Stimulated activated memory B cell treated with anti-CD40 and anti-IgM and Interleukin-4, amounts not matched to agents 10 μg/mL and 1 μg/mL and 100 μg/mL, for 72 hours (primary cell): ENCODE measurements around the gene SREBF1.
A peak's percentile ranks its signal among the peaks of the same experiment; 100 is the strongest.

Experiments
- ATAC-seq: fragments of 150-1000 bp; cut with Tn5 transposase; 2 replicates; pipeline ENCODE4 v1.10.0; 2021
- H3K27ac Mint-ChIP-seq: one replicate; pipeline ENCODE4 v1.8.0; 2022; ENCODE audit warnings: mild to moderate bottlenecking, mixed read lengths
- H3K27me3 Mint-ChIP-seq: one replicate; pipeline ENCODE4 v1.8.0; 2022; ENCODE audit warnings: mixed read lengths
- H3K36me3 Mint-ChIP-seq: one replicate; pipeline ENCODE4 v1.8.0; 2022; ENCODE audit warnings: mixed read lengths
- H3K4me1 Mint-ChIP-seq: one replicate; pipeline ENCODE4 v1.8.0; 2022; ENCODE audit warnings: mixed read lengths
- H3K4me3 Mint-ChIP-seq: one replicate; pipeline ENCODE4 v1.8.0; 2022; ENCODE audit warnings: mild to moderate bottlenecking, moderate library complexity, mixed read lengths
- H3K9me3 Mint-ChIP-seq: one replicate; pipeline ENCODE4 v1.8.0; 2022; ENCODE audit warnings: mixed read lengths

SREBF1 gene

GRCh38 chr17:17868641-17869522, 32.1 kb upstream of the SREBF1 start:
- ATAC-seq: no peak
- no peaks in the 10 kb centered on the region for H3K4me1 Mint-ChIP-seq
- H3K9me3 Mint-ChIP-seq: no peaks in the 10 kb centered on the region
- H3K27ac Mint-ChIP-seq: no peak overlapping the region
- no peaks in the 10 kb centered on the region for H3K27me3 Mint-ChIP-seq
- H3K4me3 Mint-ChIP-seq: no peak overlapping the region
- H3K36me3 Mint-ChIP-seq: peaks cover 10% of the 10 kb centered on the region

- Mint-ChIP-seq H3K4me3 (no peak overlapping the region), H3K36me3 (peaks cover 10% of the 10 kb centered on the region), H3K27ac (no peak overlapping the region), H3K9me3 (no peaks in the 10 kb centered on the region), H3K27me3 (no peaks in the 10 kb centered on the region), H3K4me1 (peaks cover 7% of the 10 kb centered on the region)
- ATAC-seq: no peak
Observed at GRCh38 chr17:17866897-17867296, 30.1 kb upstream of the SREBF1 start.

- Mint-ChIP-seq H3K9me3 (no peaks in the 10 kb centered on the region), H3K4me3 (no peak overlapping the region), H3K27me3 (no peaks in the 10 kb centered on the region), H3K27ac (no peak overlapping the region), H3K4me1 (peaks cover 7% of the 10 kb centered on the region), H3K36me3 (peaks cover 10% of the 10 kb centered on the region)
- ATAC-seq: no peak
Observed at GRCh38 chr17:17866425-17866824, 29.6 kb upstream of the SREBF1 start.

GRCh38 chr17:17865035-17865434, 28.2 kb upstream of the SREBF1 start:
- ATAC-seq: no peak
- peaks cover 10% of the 10 kb centered on the region for H3K36me3 Mint-ChIP-seq
- peaks cover 7% of the 10 kb centered on the region for H3K4me1 Mint-ChIP-seq
- no peak overlapping the region for H3K4me3 Mint-ChIP-seq
- no peaks in the 10 kb centered on the region for H3K9me3 Mint-ChIP-seq
- no peak overlapping the region for H3K27ac Mint-ChIP-seq
- no peaks in the 10 kb centered on the region for H3K27me3 Mint-ChIP-seq

- no peak for ATAC-seq
- H3K9me3 Mint-ChIP-seq: no peaks in the 10 kb centered on the region
- H3K4me1 Mint-ChIP-seq: peaks cover 7% of the 10 kb centered on the region
- no peak overlapping the region for H3K27ac Mint-ChIP-seq
- no peaks in the 10 kb centered on the region for H3K36me3 Mint-ChIP-seq
- no peak overlapping the region for H3K4me3 Mint-ChIP-seq
- H3K27me3 Mint-ChIP-seq: no peaks in the 10 kb centered on the region
Observed at GRCh38 chr17:17860766-17861107, 24.0 kb upstream of the SREBF1 start.

- H3K4me1 Mint-ChIP-seq: peaks cover 7% of the 10 kb centered on the region
- H3K27me3 Mint-ChIP-seq: no peaks in the 10 kb centered on the region
- no peak overlapping the region for H3K27ac Mint-ChIP-seq
- no peaks in the 10 kb centered on the region for H3K36me3 Mint-ChIP-seq
- H3K9me3 Mint-ChIP-seq: no peaks in the 10 kb centered on the region
- ATAC-seq: peak; percentile 88
- H3K4me3 Mint-ChIP-seq: no peak overlapping the region
Observed at GRCh38 chr17:17859909-17860765, 23.4 kb upstream of the SREBF1 start.

- Mint-ChIP-seq H3K27me3 (no peaks in the 10 kb centered on the region), H3K9me3 (no peaks in the 10 kb centered on the region), H3K4me1 (no peaks in the 10 kb centered on the region), H3K27ac (no peak overlapping the region), H3K4me3 (no peak overlapping the region), H3K36me3 (no peaks in the 10 kb centered on the region)
- ATAC-seq: no peak
Observed at GRCh38 chr17:17857496-17857895, 20.7 kb upstream of the SREBF1 start.

GRCh38 chr17:17856386-17856785, 19.6 kb upstream of the SREBF1 start:
- Mint-ChIP-seq H3K27me3 (no peaks in the 10 kb centered on the region), H3K4me3 (no peak overlapping the region), H3K4me1 (peaks cover 2% of the 10 kb centered on the region), H3K27ac (no peak overlapping the region), H3K9me3 (no peaks in the 10 kb centered on the region), H3K36me3 (no peaks in the 10 kb centered on the region)
- ATAC-seq: no peak

- H3K27ac Mint-ChIP-seq: no peak overlapping the region
- no peak for ATAC-seq
- H3K36me3 Mint-ChIP-seq: no peaks in the 10 kb centered on the region
- H3K4me1 Mint-ChIP-seq: peaks cover 6% of the 10 kb centered on the region
- no peaks in the 10 kb centered on the region for H3K9me3 Mint-ChIP-seq
- H3K27me3 Mint-ChIP-seq: no peaks in the 10 kb centered on the region
- H3K4me3 Mint-ChIP-seq: no peak overlapping the region
Observed at GRCh38 chr17:17855976-17856375, 19.2 kb upstream of the SREBF1 start.

- Mint-ChIP-seq H3K36me3 (no peaks in the 10 kb centered on the region), H3K9me3 (no peaks in the 10 kb centered on the region), H3K4me1 (peaks cover 23% of the 10 kb centered on the region), H3K27ac (no peak overlapping the region), H3K4me3 (no peak overlapping the region), H3K27me3 (no peaks in the 10 kb centered on the region)
- no peak for ATAC-seq
Observed at GRCh38 chr17:17853811-17854447, 17.1 kb upstream of the SREBF1 start.

- H3K4me3 Mint-ChIP-seq: no peak overlapping the region
- H3K9me3 Mint-ChIP-seq: no peaks in the 10 kb centered on the region
- H3K36me3 Mint-ChIP-seq: no peaks in the 10 kb centered on the region
- peaks cover 31% of the 10 kb centered on the region for H3K4me1 Mint-ChIP-seq
- H3K27me3 Mint-ChIP-seq: no peaks in the 10 kb centered on the region
- ATAC-seq: no peak
- H3K27ac Mint-ChIP-seq: no peak overlapping the region
Observed at GRCh38 chr17:17852930-17853329, 16.1 kb upstream of the SREBF1 start.

GRCh38 chr17:17851103-17852002, 14.6 kb upstream of the SREBF1 start:
- no peaks in the 10 kb centered on the region for H3K36me3 Mint-ChIP-seq
- H3K4me1 Mint-ChIP-seq: peaks cover 31% of the 10 kb centered on the region
- no peak overlapping the region for H3K4me3 Mint-ChIP-seq
- H3K27ac Mint-ChIP-seq: no peak overlapping the region
- no peak for ATAC-seq
- H3K9me3 Mint-ChIP-seq: no peaks in the 10 kb centered on the region
- H3K27me3 Mint-ChIP-seq: no peaks in the 10 kb centered on the region

GRCh38 chr17:17849845-17850373, 13.1 kb upstream of the SREBF1 start:
- Mint-ChIP-seq H3K4me1 (peaks cover 31% of the 10 kb centered on the region), H3K27ac (peak overlapping the region; percentile 71), H3K4me3 (no peak overlapping the region), H3K36me3 (no peaks in the 10 kb centered on the region), H3K27me3 (no peaks in the 10 kb centered on the region), H3K9me3 (no peaks in the 10 kb centered on the region)
- peak; percentile 57 for ATAC-seq

GRCh38 chr17:17849147-17849820, 12.5 kb upstream of the SREBF1 start:
- Mint-ChIP-seq H3K4me3 (no peak overlapping the region), H3K27ac (peak overlapping the region; percentile 71), H3K27me3 (no peaks in the 10 kb centered on the region), H3K9me3 (no peaks in the 10 kb centered on the region), H3K4me1 (peaks cover 31% of the 10 kb centered on the region), H3K36me3 (no peaks in the 10 kb centered on the region)
- peak; percentile 79 for ATAC-seq
